Activated T-cell treated with anti-CD3 and anti-CD28 coated beads for 4 hours (primary cell): ENCODE measurements around the gene HRH3.

ENCODE experiments used
- DNase-seq: peaks from one replicate; pipeline ENCODE4 v3.0.0-alpha.2; 2020

HRH3 gene

GRCh38 chr20:62215020-62215990 lies 4.8 kb downstream of the HRH3 start:
- no peak for DNase-seq

- DNase-seq, result no peak
Observed at GRCh38 chr20:62214067-62214466, 6.0 kb downstream of the HRH3 start.

- no peak for DNase-seq
Observed at GRCh38 chr20:62212299-62212698, 7.8 kb downstream of the HRH3 start.

GRCh38 chr20:62211769-62212288 lies 8.2 kb downstream of the HRH3 start:
- DNase-seq, result no peak

- DNase-seq, result no peak
Observed at GRCh38 chr20:62211216-62211615, 8.9 kb downstream of the HRH3 start.

- DNase-seq, result no peak
Observed at GRCh38 chr20:62210496-62210855, 9.6 kb downstream of the HRH3 start.

- DNase-seq, result no peak
Observed at GRCh38 chr20:62209850-62210495, 10.1 kb downstream of the HRH3 start.

- DNase-seq, result no peak
Observed at GRCh38 chr20:62208795-62209755, 11.0 kb downstream of the HRH3 start.

GRCh38 chr20:62208061-62208794 lies 11.8 kb downstream of the HRH3 start:
- no peak for DNase-seq

GRCh38 chr20:62206388-62206775 lies 13.7 kb downstream of the HRH3 start:
- DNase-seq, result no peak

GRCh38 chr20:62205618-62206387 lies 14.3 kb downstream of the HRH3 start:
- no peak for DNase-seq

- DNase-seq, result no peak
Observed at GRCh38 chr20:62203378-62204030, 16.6 kb downstream of the HRH3 start.

GRCh38 chr20:62202676-62203377 lies 17.3 kb downstream of the HRH3 start:
- no peak for DNase-seq

GRCh38 chr20:62202083-62202395 lies 18.0 kb downstream of the HRH3 start:
- DNase-seq, result no peak

GRCh38 chr20:62201173-62202082 lies 18.6 kb downstream of the HRH3 start:
- DNase-seq, result no peak

GRCh38 chr20:62200491-62201172 lies 19.4 kb downstream of the HRH3 start:
- no peak for DNase-seq

GRCh38 chr20:62198931-62199330 lies 21.1 kb downstream of the HRH3 start:
- no peak for DNase-seq

GRCh38 chr20:62198496-62198895 lies 21.6 kb downstream of the HRH3 start:
- DNase-seq, result no peak

- DNase-seq, result no peak
Observed at GRCh38 chr20:62197801-62198200, 22.3 kb downstream of the HRH3 start.
